ENCODE results near the gene SLC5A12.
A peak's percentile ranks its signal among the peaks of the same experiment; 100 is the strongest.
"Not testable (repeated sequence)": the region's sequence is repeated elsewhere in the genome, so short reads cannot be mapped to it uniquely, and the experiment has no call there.

Gene SLC5A12

DNA sequence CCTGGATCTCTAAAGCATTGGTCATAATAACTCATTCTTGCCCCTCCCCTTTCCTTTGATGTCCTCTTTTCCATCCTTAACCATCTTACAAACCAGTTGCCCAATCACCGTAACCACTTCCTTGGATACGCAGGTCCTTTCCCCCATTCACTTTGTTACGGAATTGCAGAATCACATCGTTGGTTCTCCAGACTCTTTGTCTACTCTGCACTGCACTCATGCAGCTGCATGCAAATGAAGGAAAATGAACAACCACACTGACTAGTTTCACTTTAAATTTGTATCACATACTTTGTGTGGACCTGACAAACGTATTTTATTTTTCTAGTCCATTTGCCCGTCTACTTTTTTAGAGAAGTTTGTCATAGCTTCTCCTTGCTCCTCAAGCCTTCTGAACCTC lies 69.9 kb downstream of the SLC5A12 start:
- no peak for DNase-seq (ENCODE audit: low read depth)

DNA sequence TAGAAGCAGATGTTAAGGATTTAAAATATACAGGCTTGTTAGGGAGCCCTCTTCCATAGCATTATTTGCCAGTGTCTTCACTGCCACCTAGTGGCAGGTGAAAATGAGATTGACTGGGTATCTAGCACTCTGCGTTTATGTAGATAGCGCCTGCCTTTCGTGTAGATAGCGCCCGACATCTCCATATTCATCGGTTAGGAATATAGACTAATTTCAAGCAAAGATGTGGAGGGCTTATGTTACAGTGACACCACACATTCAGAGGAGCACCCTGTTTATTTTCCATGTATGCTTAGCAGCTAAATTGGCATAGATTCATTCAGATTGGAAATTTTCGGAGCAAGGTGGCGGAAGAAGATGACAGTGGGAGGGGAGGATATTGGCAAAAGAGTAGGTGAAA lies 72.0 kb downstream of the SLC5A12 start:
- peak; percentile 78 for DNase-seq (ENCODE audit: low read depth)

DNA sequence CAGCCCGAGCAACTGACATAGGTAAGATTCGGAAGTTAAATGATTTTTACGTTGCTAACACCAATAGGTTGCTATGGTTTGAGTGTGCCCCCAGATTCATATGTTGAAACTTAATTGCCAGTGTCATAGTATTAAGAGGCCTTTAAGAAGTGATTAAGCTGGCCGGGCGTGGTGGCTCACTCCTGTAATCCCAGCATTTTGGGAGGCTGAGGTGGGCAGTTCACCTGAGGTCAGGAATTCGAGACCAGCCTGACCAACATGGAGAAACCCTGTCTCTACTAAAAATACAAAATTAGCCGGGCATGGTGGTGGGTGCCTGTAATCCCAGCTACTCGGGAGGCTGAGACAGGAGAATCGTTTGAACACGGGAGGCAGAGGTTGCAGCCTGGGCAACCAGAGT lies 78.5 kb downstream of the SLC5A12 start:
- not testable (repeated sequence) for DNase-seq (ENCODE audit: low read depth)

DNA sequence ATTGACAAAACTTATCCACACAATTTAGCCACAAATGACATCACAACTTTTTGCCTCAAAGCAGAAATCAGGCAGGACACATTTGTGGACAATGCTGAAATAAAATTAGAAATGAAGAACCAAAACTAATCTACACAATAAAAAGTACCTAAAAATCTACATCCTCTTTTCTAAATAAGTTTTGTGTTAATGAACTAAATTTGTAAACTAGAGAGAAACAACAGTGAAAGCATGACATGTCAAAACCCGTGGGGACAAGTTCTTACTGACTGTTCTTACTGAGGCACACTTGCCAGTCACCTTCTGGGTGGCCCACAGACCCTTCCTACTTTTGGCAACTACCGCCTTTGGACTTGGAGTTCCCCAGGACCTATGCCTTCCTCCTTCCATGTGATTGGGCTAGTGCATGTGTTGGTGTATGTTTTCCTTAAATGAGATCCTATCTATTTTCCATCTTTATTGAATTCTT lies 89.1 kb downstream of the SLC5A12 start:
- no peak for DNase-seq (ENCODE audit: low read depth)

DNA sequence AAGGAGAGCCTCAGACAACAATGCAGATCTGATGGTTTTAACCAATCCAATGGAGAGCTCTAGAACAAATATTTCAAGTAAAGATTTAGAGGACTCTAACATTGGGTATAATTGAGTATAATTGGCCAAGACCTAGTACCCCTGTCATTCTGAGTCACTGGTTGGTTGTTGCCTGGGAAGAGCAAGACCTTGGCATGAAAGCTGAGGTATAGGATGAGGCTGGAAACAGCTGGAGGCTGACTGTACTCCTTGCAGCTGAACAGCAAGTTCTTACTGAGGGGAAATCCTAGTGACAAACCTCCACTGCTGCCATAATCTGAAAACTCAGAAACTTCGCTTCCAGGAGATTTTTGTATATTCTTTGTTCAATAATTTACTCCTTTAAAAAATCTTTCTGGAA lies 95.5 kb downstream of the SLC5A12 start:
- DNase-seq (ENCODE audit: low read depth), result peak; percentile 23

DNA sequence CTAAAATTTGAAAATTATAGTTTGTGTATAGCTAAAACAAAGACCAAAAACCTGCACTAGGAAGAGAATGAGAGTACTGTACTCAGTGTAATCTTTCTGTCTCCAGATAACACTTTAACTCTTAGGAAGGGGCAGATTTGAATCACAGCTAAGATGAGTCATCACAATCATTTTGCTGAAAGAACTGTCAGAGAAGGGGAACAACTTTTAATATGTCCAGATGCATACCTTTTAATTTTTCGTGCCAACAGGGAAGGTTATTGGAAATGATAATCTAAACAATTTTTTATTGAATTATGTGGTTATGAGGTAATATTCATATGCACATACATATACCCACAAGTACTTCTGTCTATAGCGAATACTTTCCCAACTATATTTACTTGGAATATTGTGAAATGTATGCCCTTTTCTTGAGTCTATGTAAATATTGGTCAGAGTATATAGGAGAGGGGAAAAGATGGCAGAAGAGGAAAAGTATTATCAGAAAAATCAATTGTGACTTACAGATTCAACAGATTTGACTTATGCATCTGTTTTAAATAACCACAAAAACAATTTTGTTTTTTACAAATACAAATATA lies 98.7 kb downstream of the SLC5A12 start:
- no peak for DNase-seq (ENCODE audit: low read depth)

DNA sequence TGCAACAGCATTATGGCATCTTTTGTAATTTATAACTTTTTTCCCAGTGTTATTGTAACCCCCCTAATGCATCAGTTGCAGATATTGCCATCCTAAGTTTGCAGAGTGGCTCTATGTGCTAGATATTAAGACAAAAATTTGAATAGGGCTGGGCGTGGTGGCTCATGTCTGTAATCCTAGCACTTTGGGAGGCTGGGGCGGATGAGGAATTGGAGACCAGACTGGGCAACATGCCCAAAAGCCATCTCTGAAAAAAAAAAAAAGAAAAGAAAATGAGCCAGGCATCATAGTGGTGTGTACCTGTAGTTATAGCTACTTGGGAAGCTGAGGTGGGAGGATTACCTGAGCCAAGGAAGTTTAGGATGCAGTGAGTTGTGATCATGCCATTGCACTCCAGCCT lies 99.7 kb downstream of the SLC5A12 start:
- no peak for DNase-seq (ENCODE audit: low read depth)

DNA sequence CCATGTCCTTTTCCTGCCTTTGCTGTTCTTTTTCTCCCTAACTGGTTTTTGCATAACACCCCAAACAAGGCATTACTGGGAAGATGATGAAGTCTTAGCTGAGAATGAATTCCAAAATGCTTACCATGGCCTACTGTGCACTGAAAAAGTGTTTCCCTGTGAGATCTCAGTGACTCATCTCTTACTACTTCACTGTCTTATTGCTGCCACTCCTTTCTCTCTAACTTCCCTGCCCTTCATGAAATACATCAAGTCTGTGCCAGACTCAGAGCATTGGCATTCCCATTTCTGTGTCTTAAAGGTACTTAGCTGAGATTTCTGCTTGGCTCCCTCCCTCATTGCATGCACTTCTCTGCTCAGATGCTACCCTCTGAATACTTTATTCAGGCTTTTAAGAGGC lies 100.7 kb downstream of the SLC5A12 start:
- peak; percentile 80 for DNase-seq (ENCODE audit: low read depth)

DNA sequence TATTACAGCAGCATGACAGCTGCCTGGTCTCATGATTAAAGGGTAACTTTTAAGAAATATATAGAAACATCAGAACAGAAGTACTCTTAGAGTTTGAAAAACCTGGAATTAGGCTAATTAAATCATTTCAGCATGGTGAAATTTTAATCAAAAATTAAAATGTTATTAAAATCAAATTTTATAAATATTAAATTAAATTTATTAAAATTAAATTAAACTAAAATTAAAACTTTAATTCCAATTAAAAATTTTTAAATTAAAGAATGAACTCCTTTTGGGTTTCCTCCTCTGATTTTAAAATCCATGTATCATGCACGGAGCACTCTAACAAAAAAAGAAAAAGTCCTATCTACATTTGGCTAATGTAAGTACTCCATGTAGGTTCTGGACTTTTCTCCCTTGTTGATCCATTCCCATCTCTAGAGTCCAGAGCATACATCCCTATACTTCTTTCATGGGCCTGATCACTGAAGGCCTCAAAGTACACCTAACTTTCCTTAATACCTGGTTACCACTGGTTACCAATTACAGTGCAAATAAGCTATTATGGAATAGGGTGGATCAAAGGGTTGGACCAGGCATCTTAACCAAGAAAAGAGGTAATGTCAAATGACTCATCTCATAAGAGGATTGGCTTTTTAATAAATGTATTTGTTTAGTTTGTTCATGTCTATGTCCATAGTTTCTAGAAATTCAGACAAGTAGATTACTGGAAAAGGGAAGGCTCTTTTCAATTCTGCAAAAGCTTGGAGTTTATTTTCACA lies 101.4 kb downstream of the SLC5A12 start:
- no peak for DNase-seq (ENCODE audit: low read depth)

DNA sequence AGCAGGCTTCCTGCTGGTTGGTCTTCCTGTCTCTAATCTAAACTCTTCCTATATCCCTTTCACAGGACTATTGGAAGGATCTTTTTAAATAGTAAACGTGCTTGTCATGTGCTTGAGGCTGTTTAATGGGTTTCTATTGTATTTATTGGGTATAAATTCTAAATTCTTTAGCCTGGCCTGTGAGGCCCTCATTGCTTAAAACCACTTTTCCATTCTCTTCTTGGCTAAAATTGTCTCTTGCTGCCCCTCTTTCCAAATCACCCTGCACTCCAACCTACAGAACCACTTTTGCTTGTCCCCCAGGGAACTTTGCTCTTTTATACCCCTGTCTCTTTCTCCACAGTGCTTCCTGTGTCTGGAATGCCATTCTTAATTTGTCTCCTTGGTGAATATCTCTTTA lies 103.4 kb downstream of the SLC5A12 start:
- no peak for DNase-seq (ENCODE audit: low read depth)
